Liver (tissue), 3 donors: Measurements from ENCODE around the gene OR5K1.

Experiments
- FOXA1 ChIP-seq: IDR thresholded peaks from 2 replicates; pipeline ENCODE4 v1.6.1; 2016; ENCODE audit warnings: antibody characterized with exemption
- GABPA ChIP-seq, 2 donors: IDR thresholded peaks in 1 of 2; conservative IDR thresholded peaks in 1 of 2; 2 replicates each; pipeline ENCODE4 v1.6.1; 2016; ENCODE audit warnings: antibody characterized with exemption in 2 of 2, mild to moderate bottlenecking in 1 of 2, moderate library complexity in 1 of 2
- NR2F2 ChIP-seq: IDR thresholded peaks from 2 replicates; pipeline ENCODE4 v1.6.1; 2016; ENCODE audit warnings: antibody characterized with exemption
- TAF1 ChIP-seq: conservative IDR thresholded peaks from 2 replicates; pipeline ENCODE4 v1.6.1; 2016; ENCODE audit warnings: antibody characterized with exemption, mild to moderate bottlenecking
- YY1 ChIP-seq: IDR thresholded peaks from 2 replicates; pipeline ENCODE4 v1.6.1; 2016; ENCODE audit warnings: antibody characterized with exemption, mild to moderate bottlenecking
- TF ChIP-seq, protein P1 (sequence below): fragments of 150-350 bp; IDR thresholded peaks from 2 replicates; pipeline ENCODE4 v1.5.1; 2017; ENCODE audit warnings: improper control_type of control experiment, low read depth, low read length; ENCODE audit not compliant: missing input control
- donor health status: healthy.
- donor health status: healthy.

DNA sequence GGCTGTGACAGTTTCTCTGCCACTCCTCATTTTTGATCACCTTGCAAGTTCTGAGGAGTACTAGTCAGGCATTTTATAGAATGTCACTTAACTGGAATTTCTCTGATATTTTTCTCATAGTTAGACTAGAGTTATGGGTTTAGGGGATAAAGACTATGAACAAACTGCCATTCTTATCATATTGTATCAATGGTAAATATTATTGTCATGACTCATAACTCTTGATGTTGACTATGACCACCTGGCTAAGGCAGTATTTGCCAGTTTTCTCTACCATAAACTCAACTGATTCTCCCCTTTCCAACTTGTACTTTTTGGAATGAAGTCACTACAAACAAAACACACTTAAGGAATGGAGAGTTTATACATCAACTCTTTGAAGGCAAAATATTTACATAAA is 22.7 kb upstream of the OR5K1 start:
- TF ChIP-seq FOXA1 (no peak), TAF1 (no peak), YY1 (no peak), GABPA (IDR thresholded peaks at IDR 0.05 in 1 of 2, conservative IDR thresholded peaks at IDR 0.05 in 1 of 2) (no peak), NR2F2 (no peak)
- TF ChIP-seq, protein P1, sequence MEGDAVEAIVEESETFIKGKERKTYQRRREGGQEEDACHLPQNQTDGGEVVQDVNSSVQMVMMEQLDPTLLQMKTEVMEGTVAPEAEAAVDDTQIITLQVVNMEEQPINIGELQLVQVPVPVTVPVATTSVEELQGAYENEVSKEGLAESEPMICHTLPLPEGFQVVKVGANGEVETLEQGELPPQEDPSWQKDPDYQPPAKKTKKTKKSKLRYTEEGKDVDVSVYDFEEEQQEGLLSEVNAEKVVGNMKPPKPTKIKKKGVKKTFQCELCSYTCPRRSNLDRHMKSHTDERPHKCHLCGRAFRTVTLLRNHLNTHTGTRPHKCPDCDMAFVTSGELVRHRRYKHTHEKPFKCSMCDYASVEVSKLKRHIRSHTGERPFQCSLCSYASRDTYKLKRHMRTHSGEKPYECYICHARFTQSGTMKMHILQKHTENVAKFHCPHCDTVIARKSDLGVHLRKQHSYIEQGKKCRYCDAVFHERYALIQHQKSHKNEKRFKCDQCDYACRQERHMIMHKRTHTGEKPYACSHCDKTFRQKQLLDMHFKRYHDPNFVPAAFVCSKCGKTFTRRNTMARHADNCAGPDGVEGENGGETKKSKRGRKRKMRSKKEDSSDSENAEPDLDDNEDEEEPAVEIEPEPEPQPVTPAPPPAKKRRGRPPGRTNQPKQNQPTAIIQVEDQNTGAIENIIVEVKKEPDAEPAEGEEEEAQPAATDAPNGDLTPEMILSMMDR, result no peak
